ENCODE data around the gene NUP214.
A peak's percentile ranks its signal among the peaks of the same experiment; 100 is the strongest.

Gene NUP214

GRCh38 chr9:131252120-131252519 is 126.7 kb downstream of the NUP214 start:
- Histone ChIP-seq H3K27ac (replicated peaks) (peak overlapping the region; percentile 97), H3K27me3 (ENCODE audit: insufficient read depth, poor library complexity, severe bottlenecking) (no peaks in the 10 kb centered on the region), H3K4me3 (replicated peaks; ENCODE audit: insufficient read depth, low read length) (peak overlapping the region; percentile 64)
- peak; percentile 57 to 72 for DNase-seq (ENCODE audit: low read depth in 1 of 2, low spot score in 1 of 2)
- no peak for TF ChIP-seq CTCF (IDR thresholded peaks at IDR 0.05; ENCODE audit: insufficient read depth, low read length)
- TF ChIP-seq GABPA (IDR thresholded peaks at IDR 0.05; ENCODE audit: low read depth), result no peak
- TF ChIP-seq SPI1 (IDR thresholded peaks at IDR 0.05; ENCODE audit: borderline replicate concordance, low read depth), result no peak

GRCh38 chr9:131253891-131254491 is 128.6 kb downstream of the NUP214 start:
- Histone ChIP-seq H3K27me3 (ENCODE audit: insufficient read depth, poor library complexity, severe bottlenecking) (no peaks in the 10 kb centered on the region), H3K4me3 (replicated peaks; ENCODE audit: insufficient read depth, low read length) (no peak overlapping the region), H3K27ac (replicated peaks) (peak overlapping the region; percentile 97)
- TF ChIP-seq CTCF (IDR thresholded peaks at IDR 0.05; ENCODE audit: insufficient read depth, low read length) (no peak), GABPA (IDR thresholded peaks at IDR 0.05; ENCODE audit: low read depth) (no peak), REST (IDR thresholded peaks at IDR 0.05; ENCODE audit: insufficient replicate concordance, low read depth) (no peak), SPI1 (IDR thresholded peaks at IDR 0.05; ENCODE audit: borderline replicate concordance, low read depth) (no peak), POLR2AphosphoS5 (IDR thresholded peaks at IDR 0.05; ENCODE audit: low read depth) (peak; percentile 85)
- peak; percentile 69 to 96 for DNase-seq (ENCODE audit: low read depth in 1 of 2, low spot score in 1 of 2)

GRCh38 chr9:131254626-131255025 is 129.2 kb downstream of the NUP214 start:
- peak overlapping the region; percentile 97 for H3K27ac ChIP-seq (replicated peaks)
- no peaks in the 10 kb centered on the region for H3K27me3 ChIP-seq (ENCODE audit: insufficient read depth, poor library complexity, severe bottlenecking)
- H3K4me3 ChIP-seq (replicated peaks; ENCODE audit: insufficient read depth, low read length), result no peak overlapping the region

More at GRCh38 chr9:131254626-131255025, 129.2 kb downstream of the NUP214 start:
- TF ChIP-seq POLR2AphosphoS5 (IDR thresholded peaks at IDR 0.05; ENCODE audit: low read depth) (no peak), SPI1 (IDR thresholded peaks at IDR 0.05; ENCODE audit: borderline replicate concordance, low read depth) (no peak), GABPA (IDR thresholded peaks at IDR 0.05; ENCODE audit: low read depth) (no peak), CTCF (IDR thresholded peaks at IDR 0.05; ENCODE audit: insufficient read depth, low read length) (no peak), REST (IDR thresholded peaks at IDR 0.05; ENCODE audit: insufficient replicate concordance, low read depth) (no peak)
- DNase-seq (ENCODE audit: low read depth in 1 of 2, low spot score in 1 of 2), result peak in 1 of 2 experiments; percentile 46
